Heart left ventricle (tissue), 13 donors: ENCODE results near the gene CHD5.

Experiments used
- POLR2A ChIP-seq, 2 donors: fragments of 450-650 bp; IDR thresholded peaks; one replicate each; pipeline ENCODE4 v1.6.1; 2017; ENCODE audit warnings: antibody characterized with exemption in 2 of 2, mild to moderate bottlenecking in 2 of 2, moderate library complexity in 2 of 2
- TF ChIP-seq, protein P1 (sequence below), 12 donors: fragments of 200-600 bp; sonication (generic) in 4 of 12; IDR thresholded peaks; one replicate each; pipeline versions ENCODE4 v1.5.0 to v1.8.0; 2018 to 2022; ENCODE audit warnings: antibody characterized with exemption in 12 of 12, mild to moderate bottlenecking in 5 of 12
- donor health status: ischemic (EF 13 %, LVEDD 7.1; RV severe dilation, severe dysfunction).
- donor health status: DM: no; HTN: yes; CAD: no.
- donor health status: DM: no; HTN: no; CAD: no.
- donor health status: ischemic (EF 25% LVEDD 6.9; RV normal size, moderate dysfunction).
- donor health status: ischemic (EF 25% LVEDD 5.7; RV mildly dilated, moderate dysfunction).
- donor health status: ischemic (EF 35%, LVEDD 5.7; RV mildly dilated, moderate dysfunction).
- donor health status: nonischemic (EF 11% LVEDD 7.7; RV severe dilation, severe dysfunction).
- donor health status: DM: yes; HTN: yes; CAD: no.
- donor health status: PGD.
- donor health status: ischemic (EF 29% LVEDD 5.4; RV normal size, mild dysfunction).
- donor health status: nonischemic (EF 23%, LVEDD 6.1; RV moderate dilation, normal function).

DNA sequence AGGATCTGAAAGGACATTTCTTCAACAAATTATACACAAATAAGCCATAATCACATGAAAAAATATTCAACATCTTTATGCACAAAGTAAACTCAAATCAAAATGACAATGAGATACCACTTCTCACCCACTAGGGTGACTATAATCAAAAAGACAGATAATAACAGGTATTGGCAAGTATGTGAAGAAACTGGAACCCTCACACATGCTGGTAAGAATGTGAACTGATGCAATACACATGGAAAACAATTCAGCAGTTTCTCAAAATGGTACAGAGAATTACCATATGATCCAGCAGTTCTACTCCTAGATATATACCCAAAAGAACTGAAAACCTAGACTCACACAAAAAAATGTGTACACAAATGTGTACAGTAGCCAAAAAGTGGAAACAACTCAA lies 62.5 kb downstream of the CHD5 start:
- TF ChIP-seq, protein P1, sequence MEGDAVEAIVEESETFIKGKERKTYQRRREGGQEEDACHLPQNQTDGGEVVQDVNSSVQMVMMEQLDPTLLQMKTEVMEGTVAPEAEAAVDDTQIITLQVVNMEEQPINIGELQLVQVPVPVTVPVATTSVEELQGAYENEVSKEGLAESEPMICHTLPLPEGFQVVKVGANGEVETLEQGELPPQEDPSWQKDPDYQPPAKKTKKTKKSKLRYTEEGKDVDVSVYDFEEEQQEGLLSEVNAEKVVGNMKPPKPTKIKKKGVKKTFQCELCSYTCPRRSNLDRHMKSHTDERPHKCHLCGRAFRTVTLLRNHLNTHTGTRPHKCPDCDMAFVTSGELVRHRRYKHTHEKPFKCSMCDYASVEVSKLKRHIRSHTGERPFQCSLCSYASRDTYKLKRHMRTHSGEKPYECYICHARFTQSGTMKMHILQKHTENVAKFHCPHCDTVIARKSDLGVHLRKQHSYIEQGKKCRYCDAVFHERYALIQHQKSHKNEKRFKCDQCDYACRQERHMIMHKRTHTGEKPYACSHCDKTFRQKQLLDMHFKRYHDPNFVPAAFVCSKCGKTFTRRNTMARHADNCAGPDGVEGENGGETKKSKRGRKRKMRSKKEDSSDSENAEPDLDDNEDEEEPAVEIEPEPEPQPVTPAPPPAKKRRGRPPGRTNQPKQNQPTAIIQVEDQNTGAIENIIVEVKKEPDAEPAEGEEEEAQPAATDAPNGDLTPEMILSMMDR (IDR thresholded peaks at IDR 0.05): no peak
- TF ChIP-seq POLR2A (IDR thresholded peaks at IDR 0.05): no peak
